Right lobe of liver (tissue), 6 donors: ENCODE measurements around the gene OSBPL2. TPM values are rescaled to one million over a fixed set of nuclear protein-coding genes. Genes with fewer than 3 reads are reported as not detected.

ENCODE experiments used
- ATAC-seq, 4 donors: fragments of 200-7000 bp; cut with Tn5 transposase; one replicate each; pipeline ENCODE4 v1.9.1; 2020; ENCODE audit warnings: mild to moderate bottlenecking in 4 of 4, moderate library complexity in 4 of 4
- DNase-seq, 3 donors: peaks; one replicate each; pipeline ENCODE4 v3.0.0-alpha.2; 2020
- H3K27ac ChIP-seq, 3 donors: fragments of 200-600 bp; one replicate each; pipeline ENCODE4 v1.8.0; 2022
- H3K27me3 ChIP-seq, 2 donors: fragments of 200-600 bp; one replicate each; pipeline ENCODE4 v1.8.0; 2022
- H3K36me3 ChIP-seq, 4 donors: fragments of 200-600 bp; sonication (generic) in 1 of 4; one replicate each; pipeline versions ENCODE4 v1.5.1 to v1.8.0; 2017 to 2022; ENCODE audit warnings: control low read depth in 1 of 4
- H3K4me1 ChIP-seq, 4 donors: fragments of 200-600 bp; sonication (generic) in 1 of 4; one replicate each; pipeline versions ENCODE4 v1.5.1 to v1.8.0; 2017 to 2022; ENCODE audit warnings: control low read depth in 1 of 4
- H3K4me3 ChIP-seq, 3 donors: fragments of 200-600 bp; one replicate each; pipeline ENCODE4 v1.8.0; 2022
- H3K9me3 ChIP-seq, 4 donors: fragments of 200-600 bp; sonication (generic) in 1 of 4; one replicate each; pipeline versions ENCODE4 v1.5.1 to v1.8.0; 2017 to 2022; ENCODE audit warnings: control low read depth in 1 of 4
- POLR2A ChIP-seq: fragments of 450-650 bp; IDR thresholded peaks from one replicate; pipeline ENCODE4 v1.6.1; 2017; ENCODE audit warnings: antibody characterized with exemption, mild to moderate bottlenecking
- WGBS: methylation state at CpG from one replicate; pipeline ENCODE4 v1.1.6; 2018; ENCODE audit warnings: low coverage, low lambda C conversion rate; ENCODE audit not compliant: insufficient coverage; ENCODE audit errors: missing lambda C conversion rate; 5-methylcytosine and 5-hydroxymethylcytosine counted together
- intact Hi-C, 2 donors: fragments of 100-400 bp; cut with DNase I; formaldehyde crosslinking; loops; one replicate each; pipeline versions ENCODE4 v1.11.2 to v1.14.1; 2022
- total RNA-seq, 6 experiments: library from RNA; depleted of rRNA in 2 of 6; stranded (reverse); fragments of >200 nt in 2 of 6; fragmentation: NEBNext Ultra II Directional in 3 of 6; extraction: Animal tissue kit (Norgen Biotek cat#: 25700) in 3 of 6; gene quantifications; one replicate each; pipeline versions ENCODE4 v1.1.0 to v1.2.4, GENCODE V29; 2016 to 2023
- TF ChIP-seq, protein P1 (sequence below), 4 donors: fragments of 200-600 bp in 3 of 4; fragments of 450-650 bp in 1 of 4; IDR thresholded peaks; one replicate each; pipeline versions ENCODE4 v1.5.1 to v1.8.0; 2016 to 2022; ENCODE audit warnings: antibody characterized with exemption in 4 of 4, mild to moderate bottlenecking in 2 of 4
- donor health status: DM: no; HTN: yes; CAD: no.
- donor health status: DM: no; HTN: no; CAD: no.
- donor health status: DM: no; HTN: no; CAD: no.
- donor health status: DM: no; HTN: yes; CAD: no.
- donor health status: DM: no; HTN: yes; CAD: no.

OSBPL2 gene
- total RNA-seq, 6 experiments from 2014 or later = 15.6 to 27.8 (median 21.2) TPM

DNA sequence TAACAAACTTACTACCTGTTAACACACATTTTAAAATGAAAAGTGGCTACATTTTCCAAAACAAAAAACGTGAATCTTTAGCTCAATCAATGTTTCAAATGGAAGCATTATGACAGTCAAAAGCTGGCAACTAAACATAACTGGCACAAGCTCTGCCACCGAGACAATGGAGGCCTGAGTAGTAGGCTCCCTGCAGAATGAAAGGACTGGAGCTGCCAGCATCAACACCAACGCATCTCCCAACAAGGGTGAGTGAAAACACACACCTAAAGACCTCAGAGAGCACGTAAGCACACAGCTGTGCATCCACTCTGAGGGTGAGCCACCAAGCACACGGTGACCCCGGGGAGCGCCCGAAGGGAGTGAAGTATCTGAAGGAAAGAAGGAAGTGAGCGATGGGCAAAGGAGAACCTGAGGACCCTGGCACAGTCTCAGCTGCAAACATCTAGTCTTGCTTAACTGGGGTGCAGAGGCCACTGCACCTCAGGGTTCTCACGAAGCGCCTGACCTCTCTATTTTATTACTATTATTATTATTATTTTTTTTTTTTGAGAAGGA, 62.9 kb downstream of the OSBPL2 start:
- TF ChIP-seq, protein P1, sequence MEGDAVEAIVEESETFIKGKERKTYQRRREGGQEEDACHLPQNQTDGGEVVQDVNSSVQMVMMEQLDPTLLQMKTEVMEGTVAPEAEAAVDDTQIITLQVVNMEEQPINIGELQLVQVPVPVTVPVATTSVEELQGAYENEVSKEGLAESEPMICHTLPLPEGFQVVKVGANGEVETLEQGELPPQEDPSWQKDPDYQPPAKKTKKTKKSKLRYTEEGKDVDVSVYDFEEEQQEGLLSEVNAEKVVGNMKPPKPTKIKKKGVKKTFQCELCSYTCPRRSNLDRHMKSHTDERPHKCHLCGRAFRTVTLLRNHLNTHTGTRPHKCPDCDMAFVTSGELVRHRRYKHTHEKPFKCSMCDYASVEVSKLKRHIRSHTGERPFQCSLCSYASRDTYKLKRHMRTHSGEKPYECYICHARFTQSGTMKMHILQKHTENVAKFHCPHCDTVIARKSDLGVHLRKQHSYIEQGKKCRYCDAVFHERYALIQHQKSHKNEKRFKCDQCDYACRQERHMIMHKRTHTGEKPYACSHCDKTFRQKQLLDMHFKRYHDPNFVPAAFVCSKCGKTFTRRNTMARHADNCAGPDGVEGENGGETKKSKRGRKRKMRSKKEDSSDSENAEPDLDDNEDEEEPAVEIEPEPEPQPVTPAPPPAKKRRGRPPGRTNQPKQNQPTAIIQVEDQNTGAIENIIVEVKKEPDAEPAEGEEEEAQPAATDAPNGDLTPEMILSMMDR (IDR thresholded peaks at IDR 0.05) = no peak
- no peak for TF ChIP-seq POLR2A
- H3K27ac ChIP-seq = peak overlapping the region in 2 of 3 donors; percentile 95 to 96

DNA sequence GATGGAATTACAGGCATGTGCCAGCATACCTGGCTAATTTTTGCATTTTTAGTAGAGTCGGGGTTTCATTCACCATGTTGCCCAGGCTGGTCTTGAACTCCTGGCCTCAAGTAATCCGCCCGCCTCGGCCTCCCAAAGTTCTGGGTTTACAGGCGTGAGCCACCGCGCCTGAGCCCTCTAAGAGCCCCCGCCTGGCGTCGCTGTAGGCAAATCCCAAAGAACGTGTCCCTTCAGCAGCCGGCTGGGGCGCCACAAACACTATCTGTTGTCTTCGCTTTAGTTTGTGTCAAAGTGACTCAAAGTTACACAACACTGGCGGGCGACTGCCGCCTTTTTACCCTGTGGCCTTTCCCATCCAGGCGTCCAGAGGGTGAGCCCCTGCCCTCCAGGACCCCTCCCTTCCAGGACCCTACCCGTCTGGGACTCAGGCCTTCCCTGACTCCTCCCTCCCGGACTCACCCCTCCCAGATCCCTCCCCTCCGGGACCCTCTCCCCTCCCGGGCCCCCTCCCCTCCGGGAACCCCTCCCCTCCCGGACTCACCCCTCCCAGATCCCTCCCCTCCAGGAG, 63.5 kb downstream of the OSBPL2 start:
- TF ChIP-seq POLR2A = no peak
- TF ChIP-seq, protein P1 (IDR thresholded peaks at IDR 0.05) = peak; percentile 88 to 95 (median 92)
- Histone ChIP-seq H3K27ac (peak overlapping the region; percentile 94 to 96 (median 95)), H3K9me3 (no peaks in the 10 kb centered on the region), H3K27me3 (no peaks in the 10 kb centered on the region), H3K4me3 (peak overlapping the region; percentile 85 to 96 (median 86)), H3K4me1 (peaks cover 0 to 44% (median 20%) of the 10 kb centered on the region in 4 donors), H3K36me3 (peaks cover 0 to 21% (median 9%) of the 10 kb centered on the region in 4 donors)
- DNase-seq = peak; percentile 93 to 95 (median 93)
- peak; percentile 63 to 70 (median 67) for ATAC-seq
- intact Hi-C loops = loop anchor here in 1 of 2 donors (5.0 to 10.0 kb wide), 2 partner anchors 53 to 75 kb away; no protein-coding TSS in a partner anchor
- WGBS = 2% methylated on average over 18 of the region's 24 CpGs

More for the DNA sequence above, 62.9 kb downstream of the OSBPL2 start:
- Histone ChIP-seq H3K4me1 (peaks cover 0 to 49% (median 22%) of the 10 kb centered on the region in 4 donors), H3K9me3 (no peaks in the 10 kb centered on the region), H3K27me3 (no peaks in the 10 kb centered on the region), H3K4me3 (no peak overlapping the region), H3K36me3 (peaks cover 0 to 15% (median 4%) of the 10 kb centered on the region in 4 donors)
- WGBS = 77% methylated on average over 10 of the region's 11 CpGs
- DNase-seq (no peak), ATAC-seq (no peak)
- intact Hi-C loops = loop anchor here in 1 of 2 donors (5.0 to 10.0 kb wide), 2 partner anchors 54 to 76 kb away; no protein-coding TSS in a partner anchor

DNA sequence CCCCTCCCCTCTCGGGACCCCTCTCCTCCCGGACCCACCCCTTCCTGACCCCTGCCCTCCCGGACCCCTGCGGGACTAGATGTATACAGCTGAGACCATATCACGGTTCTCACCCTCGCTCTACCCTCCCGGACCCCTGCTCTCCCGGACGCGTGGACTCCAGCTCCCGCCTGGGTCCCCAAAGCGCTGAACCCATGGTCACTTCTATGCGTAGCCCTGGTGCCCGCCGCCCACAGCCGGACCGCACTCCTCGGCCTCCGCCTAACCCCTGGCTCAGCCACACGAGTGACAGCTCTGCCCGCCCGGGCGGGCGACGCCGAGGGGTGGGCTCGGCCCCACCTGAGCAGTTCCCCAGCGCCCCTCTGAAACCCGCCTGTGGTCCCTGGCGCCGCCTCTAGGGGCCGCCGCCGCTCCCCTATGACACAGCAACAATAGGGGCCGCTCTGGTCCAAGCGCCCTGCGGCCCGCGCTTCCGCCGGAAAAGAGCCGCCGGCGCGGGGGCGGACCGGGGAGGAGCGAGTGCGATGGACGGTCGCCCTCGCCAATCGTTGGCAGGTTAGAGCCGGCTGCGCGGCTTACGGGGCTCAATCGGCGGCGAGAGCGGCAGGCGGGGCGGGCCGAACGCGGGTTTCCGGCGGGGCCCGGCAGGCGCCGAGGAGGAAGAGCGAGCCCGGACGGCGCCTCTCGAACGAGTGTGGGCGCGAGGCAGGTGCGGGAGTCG, 64.2 kb downstream of the OSBPL2 start, which contains the start of gene ADRM1:
TSS of gene ADRM1 (plus strand) at position 657 of the 721 bp plus-strand sequence. CDS start 572 bp downstream, outside the sequence.
- Histone ChIP-seq H3K9me3 (no peaks in the 10 kb centered on the region), H3K4me1 (peaks cover 0 to 38% (median 17%) of the 10 kb centered on the region in 4 donors), H3K36me3 (peaks cover 0 to 28% (median 12%) of the 10 kb centered on the region in 4 donors), H3K4me3 (peak within 1 kb of the TSS; percentile 85 to 96 (median 86)), H3K27me3 (no peaks in the 10 kb centered on the region), H3K27ac (peak within 1 kb of the TSS; percentile 94 to 96 (median 95))
- 4% methylated on average over 13 of the region's 81 CpGs for WGBS
- intact Hi-C loops = loop anchor here in 1 of 2 donors (5.0 to 10.0 kb wide), 2 partner anchors 52 to 75 kb away; no protein-coding TSS in a partner anchor
- ATAC-seq = peak; percentile 79 to 87 (median 84)
- TF ChIP-seq POLR2A = peak; percentile 73
- TF ChIP-seq, protein P1 (IDR thresholded peaks at IDR 0.05) = peak; percentile 96 to 99 (median 98)
- DNase-seq = peak; percentile 97

DNA sequence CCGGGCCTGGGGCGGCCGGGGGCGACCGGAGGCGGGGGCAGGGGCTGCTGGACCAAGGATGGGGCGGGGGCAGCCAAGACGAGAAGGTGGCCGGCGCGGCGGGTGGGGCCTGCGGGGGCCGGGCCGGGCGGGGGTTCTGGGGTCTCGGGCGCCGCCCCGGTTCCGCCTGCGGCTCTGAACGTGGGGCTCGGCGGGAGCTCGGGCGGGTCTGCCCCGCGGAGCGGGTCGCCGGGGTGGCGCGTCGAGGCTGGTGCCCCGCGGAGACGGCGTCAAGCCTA, 64.7 kb downstream of the OSBPL2 start:
- Histone ChIP-seq H3K4me1 (peaks cover 0 to 33% (median 14%) of the 10 kb centered on the region in 4 donors), H3K36me3 (peaks cover 0 to 33% (median 15%) of the 10 kb centered on the region in 4 donors), H3K27me3 (no peaks in the 10 kb centered on the region), H3K27ac (peak overlapping the region; percentile 60 to 95 (median 75)), H3K4me3 (peak overlapping the region; percentile 85 to 96 (median 86)), H3K9me3 (no peaks in the 10 kb centered on the region)
- no CpG with 5 or more reads among the region's 39 CpGs for WGBS
- intact Hi-C loops = loop anchor here in 1 of 2 donors (5.0 to 10.0 kb wide), 2 partner anchors 52 to 74 kb away; no protein-coding TSS in a partner anchor
- no peak for ATAC-seq
- no peak for TF ChIP-seq POLR2A
- TF ChIP-seq, protein P1 (IDR thresholded peaks at IDR 0.05) = no peak
- no peak for DNase-seq
